ENCODE results near the gene FOXRED1. TPM values are rescaled to one million over a fixed set of nuclear protein-coding genes. Genes with fewer than 3 reads are reported as not detected.

FOXRED1 gene
- total and polyA plus RNA-seq, 2 donors (not counting 1 experiment from before 2014, with no cell fraction given) = 26.1 to 46.0 TPM

DNA sequence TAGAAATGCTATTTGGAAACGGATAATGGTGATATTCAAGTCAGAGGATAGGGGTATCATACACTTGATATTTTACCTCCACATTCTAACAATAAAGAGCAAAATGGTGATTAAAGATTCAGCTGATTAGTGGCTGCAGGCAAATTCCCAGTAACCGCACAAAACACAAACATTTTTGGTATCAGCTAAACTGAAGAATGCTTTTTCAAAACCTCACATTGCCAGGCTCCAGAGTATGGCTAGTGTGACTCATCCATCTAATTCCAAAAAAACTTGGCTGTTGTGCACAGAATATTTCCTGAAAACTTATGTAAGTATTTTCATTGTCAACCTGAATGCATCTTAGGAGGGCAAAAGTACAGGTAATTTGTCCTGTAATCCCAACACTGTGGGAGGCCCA lies 11.2 kb upstream of the FOXRED1 start:
- H3K27ac ChIP-seq (ENCODE audit: low read length in 2 of 2) = no peak overlapping the region
- no peaks in the 10 kb centered on the region for H3K4me1 ChIP-seq (ENCODE audit: control insufficient read depth in 2 of 2, insufficient read depth in 2 of 2, low read length in 2 of 2)
- H3K27me3 ChIP-seq (replicated peaks in 1 of 4; ENCODE audit: control extremely low read depth in 1 of 4, control insufficient read depth in 3 of 4, insufficient read depth in 4 of 4, low read length in 3 of 4) = no peaks in the 10 kb centered on the region
- Mint-ChIP-seq H3K27ac (no peak overlapping the region), H3K4me1 (no peaks in the 10 kb centered on the region), H3K27me3 (no peaks in the 10 kb centered on the region), H3K9me3 (ENCODE audit: insufficient read depth) (no peaks in the 10 kb centered on the region), H3K4me3 (no peak overlapping the region)
- no peak overlapping the region for H3K4me3 ChIP-seq (ENCODE audit: control extremely low read depth in 1 of 5, extremely low read depth in 1 of 5, insufficient read depth in 1 of 5, low read depth in 2 of 5, low read length in 4 of 5)
- no peaks in the 10 kb centered on the region for H3K9me3 ChIP-seq (ENCODE audit: control extremely low read depth in 1 of 3, control insufficient read depth in 2 of 3, insufficient read depth in 1 of 3, low read length in 2 of 3)
- no peak for TF ChIP-seq EZH2 (IDR thresholded peaks at IDR 0.05; ENCODE audit: borderline replicate concordance, insufficient read depth, low read depth, low read length, poor library complexity, severe bottlenecking)
- TF ChIP-seq, protein P1, sequence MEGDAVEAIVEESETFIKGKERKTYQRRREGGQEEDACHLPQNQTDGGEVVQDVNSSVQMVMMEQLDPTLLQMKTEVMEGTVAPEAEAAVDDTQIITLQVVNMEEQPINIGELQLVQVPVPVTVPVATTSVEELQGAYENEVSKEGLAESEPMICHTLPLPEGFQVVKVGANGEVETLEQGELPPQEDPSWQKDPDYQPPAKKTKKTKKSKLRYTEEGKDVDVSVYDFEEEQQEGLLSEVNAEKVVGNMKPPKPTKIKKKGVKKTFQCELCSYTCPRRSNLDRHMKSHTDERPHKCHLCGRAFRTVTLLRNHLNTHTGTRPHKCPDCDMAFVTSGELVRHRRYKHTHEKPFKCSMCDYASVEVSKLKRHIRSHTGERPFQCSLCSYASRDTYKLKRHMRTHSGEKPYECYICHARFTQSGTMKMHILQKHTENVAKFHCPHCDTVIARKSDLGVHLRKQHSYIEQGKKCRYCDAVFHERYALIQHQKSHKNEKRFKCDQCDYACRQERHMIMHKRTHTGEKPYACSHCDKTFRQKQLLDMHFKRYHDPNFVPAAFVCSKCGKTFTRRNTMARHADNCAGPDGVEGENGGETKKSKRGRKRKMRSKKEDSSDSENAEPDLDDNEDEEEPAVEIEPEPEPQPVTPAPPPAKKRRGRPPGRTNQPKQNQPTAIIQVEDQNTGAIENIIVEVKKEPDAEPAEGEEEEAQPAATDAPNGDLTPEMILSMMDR (IDR thresholded peaks at IDR 0.05) = no peak
- no CpG with 5 or more reads among the region's 2 CpGs for WGBS (ENCODE audit: insufficient coverage)
- ATAC-seq (ENCODE audit: low read depth) = no peak
- intact Hi-C loops (cut with micrococcal nuclease) = no loop called here
- CTCF ChIA-PET = no interaction called here
- no peaks in the 10 kb centered on the region for H4K20me1 ChIP-seq (ENCODE audit: control insufficient read depth, insufficient read depth, low read length, poor library complexity, severe bottlenecking)
- peaks cover 2 to 21% of the 10 kb centered on the region in 2 experiments for H3K36me3 ChIP-seq (replicated peaks in 1 of 2; ENCODE audit: control extremely low read depth in 1 of 2, control insufficient read depth in 1 of 2, extremely low read depth in 1 of 2, insufficient read depth in 2 of 2, low read length in 1 of 2)
- H3K9ac ChIP-seq (ENCODE audit: low read length) = no peak overlapping the region
- POLR2A ChIA-PET = no interaction called here
- no peak for DNase-seq
- H3K4me2 ChIP-seq (replicated peaks; ENCODE audit: low read depth, low read length, poor library complexity, severe bottlenecking) = no peak overlapping the region
- H3K79me2 ChIP-seq (ENCODE audit: control insufficient read depth, insufficient read depth, low read length) = no peaks in the 10 kb centered on the region
- H2AFZ ChIP-seq (ENCODE audit: insufficient read depth, low read depth, low read length, poor library complexity, severe bottlenecking) = no peak overlapping the region

DNA sequence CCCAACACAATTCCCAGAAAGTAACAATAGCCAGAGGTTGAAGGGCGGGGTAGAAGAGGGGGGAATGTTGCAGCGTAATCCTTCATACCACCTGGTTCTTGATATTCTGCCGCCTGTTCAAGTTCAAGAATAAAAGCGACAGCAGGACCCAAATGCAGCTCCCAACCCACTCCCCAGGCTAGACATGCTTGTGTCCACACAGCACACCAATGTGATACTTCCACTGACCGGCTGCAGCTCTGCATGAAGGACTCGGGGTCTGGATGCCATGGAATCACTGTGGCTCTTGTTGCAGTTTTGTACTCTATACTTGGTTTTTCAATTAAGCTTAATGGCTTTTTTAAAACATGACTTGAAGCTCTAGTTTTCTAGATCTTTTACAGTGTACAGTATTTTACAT lies 6.7 kb upstream of the FOXRED1 start:
- H3K36me3 ChIP-seq (replicated peaks in 1 of 2; ENCODE audit: control extremely low read depth in 1 of 2, control insufficient read depth in 1 of 2, extremely low read depth in 1 of 2, insufficient read depth in 2 of 2, low read length in 1 of 2) = peaks cover 3 to 64% of the 10 kb centered on the region in 2 experiments
- no peak overlapping the region for H3K4me3 ChIP-seq (ENCODE audit: control extremely low read depth in 1 of 5, extremely low read depth in 1 of 5, insufficient read depth in 1 of 5, low read depth in 2 of 5, low read length in 4 of 5)
- DNase-seq (no peak), ATAC-seq (ENCODE audit: low read depth) (no peak)
- H2AFZ ChIP-seq (ENCODE audit: insufficient read depth, low read depth, low read length, poor library complexity, severe bottlenecking) = no peak overlapping the region
- ChIA-PET CTCF (no interaction called here), POLR2A (interaction anchor here (0.7 kb wide), 1 partner anchor 12 kb away, joined by 5 read pairs; no protein-coding TSS in a partner anchor)
- H4K20me1 ChIP-seq (ENCODE audit: control insufficient read depth, insufficient read depth, low read length, poor library complexity, severe bottlenecking) = no peaks in the 10 kb centered on the region
- no peak overlapping the region for H3K27ac Mint-ChIP-seq
- whole genome bisulfite sequencing (ENCODE audit: insufficient coverage) = 100% methylated on average over 4 of the region's 6 CpGs
- intact Hi-C loops (cut with micrococcal nuclease) = loop anchor here (10.0 kb wide), 1 partner anchor 667 kb away; the partner anchor contains the start of gene STT3A
- no peaks in the 10 kb centered on the region for H3K27me3 Mint-ChIP-seq
- no peak overlapping the region for H3K4me3 Mint-ChIP-seq
- TF ChIP-seq EZH2 (IDR thresholded peaks at IDR 0.05; ENCODE audit: borderline replicate concordance, insufficient read depth, low read depth, low read length, poor library complexity, severe bottlenecking) = no peak
- TF ChIP-seq, protein P1 (IDR thresholded peaks at IDR 0.05) = no peak
- peaks cover 8% of the 10 kb centered on the region for H3K4me1 Mint-ChIP-seq
- H3K9me3 ChIP-seq (ENCODE audit: control extremely low read depth in 1 of 3, control insufficient read depth in 2 of 3, insufficient read depth in 1 of 3, low read length in 2 of 3) = no peaks in the 10 kb centered on the region
- H3K27ac ChIP-seq (ENCODE audit: low read length in 2 of 2) = no peak overlapping the region
- H3K79me2 ChIP-seq (ENCODE audit: control insufficient read depth, insufficient read depth, low read length) = peaks cover 10% of the 10 kb centered on the region
- H3K9ac ChIP-seq (ENCODE audit: low read length) = no peak overlapping the region
- no peak overlapping the region for H3K4me2 ChIP-seq (replicated peaks; ENCODE audit: low read depth, low read length, poor library complexity, severe bottlenecking)
- no peaks in the 10 kb centered on the region for H3K27me3 ChIP-seq (replicated peaks in 1 of 4; ENCODE audit: control extremely low read depth in 1 of 4, control insufficient read depth in 3 of 4, insufficient read depth in 4 of 4, low read length in 3 of 4)
- peaks cover 0 to under 1% of the 10 kb centered on the region in 2 donors for H3K4me1 ChIP-seq (ENCODE audit: control insufficient read depth in 2 of 2, insufficient read depth in 2 of 2, low read length in 2 of 2)
- H3K9me3 Mint-ChIP-seq (ENCODE audit: insufficient read depth) = no peaks in the 10 kb centered on the region
